Activated CD8-positive, alpha-beta T cell treated with anti-CD3 and anti-CD28 coated beads for 36 hours (primary cell): Measurements from ENCODE around the gene PRCD. TPM values are rescaled to one million over a fixed set of nuclear protein-coding genes. Genes with fewer than 3 reads are reported as not detected.
A peak's percentile ranks its signal among the peaks of the same experiment; 100 is the strongest.

Source experiments
- ATAC-seq: fragments of 200-7000 bp; cut with Tn5 transposase; one replicate; pipeline ENCODE4 v1.10.0; 2021; ENCODE audit warnings: mild to moderate bottlenecking, moderate library complexity
- CTCF ChIA-PET: fragments of 350-600 bp; sonication (Branson Sonifier 250); formaldehyde crosslinking; loops from one replicate; lab custom pipeline; 2021; ENCODE audit warnings: antibody characterized with exemption; lab: Charles Lee
- POLR2A ChIA-PET: fragments of 350-600 bp; sonication (Branson Sonifier 250); formaldehyde crosslinking; loops from one replicate; lab custom pipeline; 2021; ENCODE audit warnings: antibody characterized with exemption; lab: Charles Lee
- DNase-seq: peaks from one replicate; pipeline ENCODE4 v3.0.0-alpha.2; 2020
- H3K27ac Mint-ChIP-seq: one replicate; pipeline ENCODE4 v1.8.0; 2021; ENCODE audit warnings: mild to moderate bottlenecking, mixed read lengths
- H3K27me3 Mint-ChIP-seq: one replicate; pipeline ENCODE4 v1.8.0; 2021; ENCODE audit warnings: mixed read lengths
- H3K36me3 Mint-ChIP-seq: one replicate; pipeline ENCODE4 v1.8.0; 2021; ENCODE audit warnings: low read depth, mixed read lengths
- H3K4me1 Mint-ChIP-seq: one replicate; pipeline ENCODE4 v1.8.0; 2021; ENCODE audit warnings: low read depth, mixed read lengths
- H3K4me3 Mint-ChIP-seq: one replicate; pipeline ENCODE4 v1.8.0; 2021; ENCODE audit warnings: mild to moderate bottlenecking, moderate library complexity, mixed read lengths
- H3K9me3 Mint-ChIP-seq: one replicate; pipeline ENCODE4 v1.8.0; 2021; ENCODE audit warnings: mixed read lengths
- intact Hi-C: fragments of 100-400 bp; cut with micrococcal nuclease; formaldehyde crosslinking; loops from one replicate; pipeline ENCODE4 v1.10.0; 2022
- total RNA-seq, 2 experiments: library from RNA; stranded (reverse); gene quantifications; one replicate each; pipeline ENCODE4 v1.2.3, GENCODE V29; 2021
- TF ChIP-seq, protein P1 (sequence below): fragments of 200-600 bp; IDR thresholded peaks from one replicate; pipeline ENCODE4 v1.8.0; 2022; ENCODE audit warnings: antibody characterized with exemption, mild to moderate bottlenecking

Gene PRCD, protein sequence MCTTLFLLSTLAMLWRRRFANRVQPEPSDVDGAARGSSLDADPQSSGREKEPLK
- total RNA-seq, result not detected

DNA sequence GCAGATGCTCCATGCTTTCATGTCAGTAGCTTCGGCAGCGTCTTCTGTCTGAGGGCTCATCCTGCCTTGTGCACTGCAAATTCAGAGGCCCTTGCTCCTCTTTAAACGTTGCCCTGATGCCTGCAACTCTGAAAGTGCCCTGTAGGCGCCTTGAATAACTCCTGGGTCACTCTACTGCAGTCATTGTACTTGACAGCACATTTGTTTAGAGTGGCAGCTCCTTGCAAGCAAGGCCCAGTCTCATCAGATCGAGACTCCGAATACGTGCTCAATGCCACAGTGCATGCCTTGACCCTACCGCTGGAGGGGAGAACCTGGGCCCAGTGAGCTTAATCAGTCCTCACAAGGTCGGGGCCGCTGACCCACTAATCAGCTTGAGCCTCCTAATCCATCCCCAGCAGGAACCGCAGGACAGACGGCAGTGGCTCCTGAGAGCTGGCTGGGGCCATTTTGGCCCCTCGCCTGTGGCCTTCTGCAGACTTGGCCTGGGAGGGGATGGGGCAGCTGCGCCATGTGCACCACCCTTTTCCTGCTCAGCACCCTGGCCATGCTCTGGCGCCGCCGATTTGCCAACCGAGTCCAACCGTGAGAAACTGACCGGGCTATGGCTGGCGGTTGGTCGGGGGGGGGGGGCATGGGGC is at the start of gene PRCD:
Gene PRCD, plus strand, starts transcription at position 414 of the 641 bp plus-strand sequence. Its CDS starts 98 bp downstream, at position 512.
- Mint-ChIP-seq H3K36me3 (no peaks in the 10 kb centered on the region), H3K27me3 (peaks cover 26% of the 10 kb centered on the region), H3K27ac (no peak within 1 kb of the TSS), H3K4me1 (peaks cover 8% of the 10 kb centered on the region), H3K4me3 (no peak within 1 kb of the TSS), H3K9me3 (no peaks in the 10 kb centered on the region)
- no peak for DNase-seq
- TF ChIP-seq, protein P1, sequence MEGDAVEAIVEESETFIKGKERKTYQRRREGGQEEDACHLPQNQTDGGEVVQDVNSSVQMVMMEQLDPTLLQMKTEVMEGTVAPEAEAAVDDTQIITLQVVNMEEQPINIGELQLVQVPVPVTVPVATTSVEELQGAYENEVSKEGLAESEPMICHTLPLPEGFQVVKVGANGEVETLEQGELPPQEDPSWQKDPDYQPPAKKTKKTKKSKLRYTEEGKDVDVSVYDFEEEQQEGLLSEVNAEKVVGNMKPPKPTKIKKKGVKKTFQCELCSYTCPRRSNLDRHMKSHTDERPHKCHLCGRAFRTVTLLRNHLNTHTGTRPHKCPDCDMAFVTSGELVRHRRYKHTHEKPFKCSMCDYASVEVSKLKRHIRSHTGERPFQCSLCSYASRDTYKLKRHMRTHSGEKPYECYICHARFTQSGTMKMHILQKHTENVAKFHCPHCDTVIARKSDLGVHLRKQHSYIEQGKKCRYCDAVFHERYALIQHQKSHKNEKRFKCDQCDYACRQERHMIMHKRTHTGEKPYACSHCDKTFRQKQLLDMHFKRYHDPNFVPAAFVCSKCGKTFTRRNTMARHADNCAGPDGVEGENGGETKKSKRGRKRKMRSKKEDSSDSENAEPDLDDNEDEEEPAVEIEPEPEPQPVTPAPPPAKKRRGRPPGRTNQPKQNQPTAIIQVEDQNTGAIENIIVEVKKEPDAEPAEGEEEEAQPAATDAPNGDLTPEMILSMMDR, result no peak
- intact Hi-C loops, result no loop called here
- ChIA-PET CTCF (interaction anchor here (0.6 to 3.7 kb wide), 6 partner anchors 9 to 141 kb away, joined by 3 to 19 read pairs (median 4); no protein-coding TSS in a partner anchor), POLR2A (interaction anchor here (0.9 to 1.2 kb wide), 2 partner anchors 17 to 25 kb away, joined by 3 to 4 read pairs; no protein-coding TSS in a partner anchor)
- ATAC-seq, result no peak

DNA sequence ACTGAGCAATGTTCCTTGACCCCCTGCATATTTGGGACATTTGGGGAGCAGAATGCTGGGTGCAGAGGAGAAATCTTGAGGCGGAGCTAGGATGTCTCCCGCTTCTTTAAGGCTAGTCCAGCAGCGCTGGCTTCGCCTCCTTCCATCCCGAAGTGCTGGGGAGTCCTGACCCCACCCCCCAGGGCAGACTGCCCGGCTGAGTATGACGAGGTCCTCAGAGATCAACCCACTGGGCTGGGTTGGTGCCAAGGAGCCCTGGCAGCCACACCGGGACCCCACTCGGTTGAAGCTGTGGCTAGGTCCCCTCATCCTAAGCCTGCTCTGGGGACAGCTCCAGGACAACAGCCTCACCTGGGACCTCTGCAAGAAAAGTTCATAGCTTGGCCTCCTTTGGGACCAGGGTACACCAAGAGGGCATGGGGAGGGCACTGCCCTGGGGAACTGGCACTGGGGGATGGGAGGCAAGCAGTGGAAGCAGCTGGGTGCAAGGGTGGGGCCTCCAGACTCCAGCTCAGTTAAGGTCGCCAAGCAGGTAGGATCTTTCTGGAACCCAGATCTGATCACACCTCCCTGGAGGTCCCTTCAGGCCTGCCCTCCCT is 49.6 kb upstream of the PRCD start:
- TF ChIP-seq, protein P1, result no peak
- peak overlapping the region; percentile 34 for H3K27ac Mint-ChIP-seq
- intact Hi-C loops, result no loop called here
- H3K4me3 Mint-ChIP-seq, result no peak overlapping the region
- H3K4me1 Mint-ChIP-seq, result peaks cover 46% of the 10 kb centered on the region
- POLR2A ChIA-PET, result interaction anchor here (0.7 to 1.2 kb wide), 2 partner anchors 9 to 28 kb away, joined by 3 to 6 read pairs; no protein-coding TSS in a partner anchor
- CTCF ChIA-PET, result interaction anchor here (1.4 to 3.8 kb wide), 2 partner anchors 10 to 16 kb away, joined by 3 to 22 read pairs; no protein-coding TSS in a partner anchor
- DNase-seq (no peak), ATAC-seq (no peak)
- H3K36me3 Mint-ChIP-seq, result peaks cover 3% of the 10 kb centered on the region
- H3K9me3 Mint-ChIP-seq, result no peaks in the 10 kb centered on the region
- H3K27me3 Mint-ChIP-seq, result no peaks in the 10 kb centered on the region

DNA sequence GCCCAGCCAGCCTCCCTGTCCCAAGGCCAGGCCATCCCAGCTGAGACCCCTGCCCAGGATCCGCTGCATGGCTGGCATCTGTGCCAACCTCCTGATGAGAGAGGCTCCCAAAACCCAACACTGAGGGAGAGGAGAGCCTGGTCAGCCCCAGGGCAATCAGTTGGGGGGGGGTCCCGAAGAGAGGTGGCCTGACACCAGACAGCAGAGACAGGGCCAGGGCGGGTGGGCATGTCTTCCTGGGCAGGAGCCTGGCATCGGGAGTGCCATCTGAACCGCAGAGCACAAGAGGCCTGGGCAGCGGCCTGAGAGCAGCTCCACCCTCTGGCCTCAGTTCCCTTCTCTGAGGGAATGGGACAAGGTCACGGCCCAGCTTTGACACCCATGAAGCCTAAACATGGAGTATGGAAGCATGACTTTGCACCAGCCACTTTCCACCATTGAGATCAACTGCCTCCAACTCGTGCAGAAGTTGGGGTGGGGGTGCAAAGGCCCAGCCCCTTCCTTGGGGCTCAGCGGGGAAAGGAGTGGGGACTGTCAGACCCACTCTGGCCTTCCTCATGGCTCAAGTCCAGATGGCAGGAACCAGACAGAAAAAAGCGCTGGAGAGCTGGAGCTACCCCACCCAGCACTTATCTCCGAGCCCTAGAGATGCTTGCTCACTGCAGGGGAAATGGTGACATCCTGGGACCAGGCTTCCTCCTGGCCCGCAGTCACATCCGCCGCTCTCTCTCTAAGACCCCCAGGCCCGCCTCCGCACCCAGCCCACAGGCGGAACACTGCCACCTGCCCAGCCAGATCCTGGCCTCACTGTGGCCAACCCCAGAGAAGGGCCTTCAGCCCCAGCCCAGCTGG is 48.3 kb upstream of the PRCD start:
- Mint-ChIP-seq H3K4me1 (peaks cover 48% of the 10 kb centered on the region), H3K27me3 (no peaks in the 10 kb centered on the region), H3K4me3 (peak overlapping the region; percentile 34), H3K36me3 (peaks cover 3% of the 10 kb centered on the region), H3K9me3 (no peaks in the 10 kb centered on the region), H3K27ac (peak overlapping the region; percentile 90)
- peak; percentile 21 for ATAC-seq
- ChIA-PET CTCF (interaction anchor here (1.1 to 3.8 kb wide), 5 partner anchors 8 to 106 kb away, joined by 3 to 22 read pairs (median 4); partner anchors contain the start of gene AANAT), POLR2A (interaction anchor here (0.7 to 2.0 kb wide), 4 partner anchors 9 to 29 kb away, joined by 3 to 5 read pairs (median 4); no protein-coding TSS in a partner anchor)
- intact Hi-C loops, result no loop called here
- TF ChIP-seq, protein P1, result no peak
- peak; percentile 54 for DNase-seq

DNA sequence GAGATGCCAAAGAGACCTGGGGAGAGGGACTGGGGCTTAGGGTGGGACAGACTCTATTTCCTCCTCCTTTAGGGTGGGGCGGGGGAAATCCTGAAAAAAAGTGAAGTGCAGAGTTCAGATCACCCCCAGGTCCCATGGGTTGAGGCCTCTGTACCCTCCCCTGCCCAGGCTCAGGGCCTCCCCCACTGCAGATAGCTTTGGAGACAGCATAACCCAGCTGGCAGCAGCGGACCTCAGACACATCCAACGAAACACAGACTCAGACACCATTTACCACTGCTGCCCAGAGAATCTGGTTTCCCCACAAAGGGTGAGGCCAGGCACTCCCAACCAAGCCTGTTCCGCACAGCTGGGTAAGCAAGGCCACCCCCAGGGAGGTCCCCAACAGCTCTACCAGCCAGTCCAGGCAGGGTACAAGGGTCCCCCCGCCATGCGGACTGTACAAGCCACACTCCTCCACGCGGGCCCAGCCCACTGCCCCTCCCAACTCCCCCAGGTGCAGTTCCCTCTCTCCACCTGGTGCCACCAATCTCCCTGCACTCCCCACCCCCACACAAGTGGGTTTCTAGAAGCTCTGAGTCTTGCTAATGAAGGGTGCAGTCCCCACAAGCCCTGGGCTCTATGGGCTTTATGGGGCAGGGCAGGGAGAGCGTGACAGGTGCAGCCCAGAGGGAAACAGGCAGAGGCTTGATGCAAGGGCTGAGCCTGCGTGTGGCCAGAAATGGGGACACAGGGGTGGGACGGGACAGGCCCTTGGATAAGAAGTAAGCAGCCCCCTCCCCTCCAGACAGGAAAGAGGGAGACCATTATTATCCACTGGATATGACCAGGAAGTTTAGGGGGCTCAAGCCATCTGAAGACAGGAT is 47.5 kb upstream of the PRCD start:
- TF ChIP-seq, protein P1, result no peak
- Mint-ChIP-seq H3K4me1 (peaks cover 53% of the 10 kb centered on the region), H3K9me3 (no peaks in the 10 kb centered on the region), H3K4me3 (peak overlapping the region; percentile 58), H3K27me3 (no peaks in the 10 kb centered on the region), H3K27ac (peak overlapping the region; percentile 90), H3K36me3 (peaks cover 3% of the 10 kb centered on the region)
- DNase-seq (peak; percentile 78), ATAC-seq (peak; percentile 71)
- CTCF ChIA-PET, result interaction anchor here (0.8 to 3.8 kb wide), 10 partner anchors 8 to 107 kb away, joined by 3 to 22 read pairs (median 4); partner anchors contain the start of gene AANAT
- POLR2A ChIA-PET, result interaction anchor here (0.6 to 3.0 kb wide), 7 partner anchors 8 to 40 kb away, joined by 3 to 7 read pairs (median 3); partner anchors contain the start of gene UBE2O
- intact Hi-C loops, result no loop called here
